NOMO-1 treated with dmso at 0.1 percent for 144 hours (cell line): Measurements from ENCODE around the gene VIP.
"Not testable (repeated sequence)": the region's sequence is repeated elsewhere in the genome, so short reads cannot be mapped to it uniquely, and the experiment has no call there.

Source experiments
- DNase-seq: peaks from one replicate; lab custom pipeline; 2025; ENCODE audit not compliant: unreplicated experiment; lab: John Stamatoyannopoulos, UW

VIP gene

GRCh38 chr6:152750694-152751093 is at the start of gene VIP:
Gene VIP (plus strand): TSS chr6:152750797. CDS start chr6:152752178, 1,381 bp downstream.
- DNase-seq = no peak

GRCh38 chr6:152701081-152701862 is 49.3 kb upstream of the VIP start:
- DNase-seq = no peak

GRCh38 chr6:152701863-152702401 is 48.7 kb upstream of the VIP start:
- DNase-seq = no peak

- DNase-seq = not testable (repeated sequence)
Observed at GRCh38 chr6:152703750-152704149, 46.8 kb upstream of the VIP start.

GRCh38 chr6:152705327-152705726 is 45.3 kb upstream of the VIP start:
- DNase-seq = no peak

- no peak for DNase-seq
Observed at GRCh38 chr6:152716322-152716721, 34.3 kb upstream of the VIP start.

- no peak for DNase-seq
Observed at GRCh38 chr6:152720974-152721373, 29.6 kb upstream of the VIP start.

- DNase-seq = no peak
Observed at GRCh38 chr6:152721956-152722355, 28.6 kb upstream of the VIP start.

GRCh38 chr6:152723398-152723797 is 27.2 kb upstream of the VIP start:
- no peak for DNase-seq

GRCh38 chr6:152726313-152726712 is 24.3 kb upstream of the VIP start:
- no peak for DNase-seq

- no peak for DNase-seq
Observed at GRCh38 chr6:152727507-152727906, 23.1 kb upstream of the VIP start.

GRCh38 chr6:152734630-152735029 is 16.0 kb upstream of the VIP start:
- DNase-seq = no peak

GRCh38 chr6:152736687-152737273 is 13.8 kb upstream of the VIP start:
- no peak for DNase-seq

- DNase-seq = no peak
Observed at GRCh38 chr6:152745509-152746171, 5.0 kb upstream of the VIP start.

- no peak for DNase-seq
Observed at GRCh38 chr6:152746172-152746553, 4.4 kb upstream of the VIP start.

- DNase-seq = no peak
Observed at GRCh38 chr6:152748843-152749242, 1.8 kb upstream of the VIP start.

- DNase-seq = no peak
Observed at GRCh38 chr6:152749336-152749735, 1.3 kb upstream of the VIP start.

- DNase-seq = no peak
Observed at GRCh38 chr6:152765331-152765730, 14.7 kb downstream of the VIP start.

- DNase-seq = no peak
Observed at GRCh38 chr6:152769159-152769558, 18.6 kb downstream of the VIP start.

- DNase-seq = no peak
Observed at GRCh38 chr6:152769993-152770392, 19.4 kb downstream of the VIP start.

- no peak for DNase-seq
Observed at GRCh38 chr6:152771061-152771687, 20.6 kb downstream of the VIP start.
